HG02588 (cell line): ENCODE results near the gene NPR2.

Experiments
- ATAC-seq: cut with Tn5 transposase; IDR thresholded peaks from one replicate; pipeline ENCODE4 v1.9.1; 2021; ENCODE audit warnings: mild to moderate bottlenecking, moderate library complexity; ENCODE audit not compliant: unreplicated experiment

The NPR2 gene

DNA sequence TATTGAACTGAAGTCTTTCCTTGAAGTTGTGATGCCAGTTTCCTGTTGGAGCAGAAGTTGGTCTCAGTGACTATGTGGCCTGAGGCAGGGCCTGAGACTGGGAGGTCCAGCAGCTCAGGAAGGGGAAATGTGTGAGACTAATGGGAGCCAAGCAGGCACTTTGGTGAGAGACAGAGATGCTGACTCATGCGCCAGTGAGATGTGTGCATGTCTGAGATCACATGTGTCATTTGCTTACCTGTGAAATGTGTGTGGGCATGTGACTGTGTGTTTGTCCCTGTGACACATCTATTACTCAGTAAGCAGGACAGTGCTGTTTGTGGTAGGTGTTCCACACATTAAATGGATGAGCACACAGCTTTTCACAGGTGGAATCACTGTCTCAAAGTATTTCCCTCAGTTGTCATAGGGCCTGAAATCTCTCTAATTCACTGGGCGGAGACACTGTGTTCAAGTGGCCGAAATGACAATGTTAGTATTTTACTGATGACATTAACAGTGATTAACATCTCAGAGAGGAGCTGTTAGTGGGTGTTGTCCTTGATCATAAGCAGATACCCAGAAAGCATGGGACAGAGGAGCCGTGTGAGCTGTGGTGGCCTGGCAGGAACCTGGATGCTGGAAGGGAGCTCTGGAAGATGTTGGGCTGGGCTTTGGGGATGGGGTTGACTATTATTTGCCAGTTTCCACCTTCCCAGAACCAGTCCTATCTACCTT lies 7.4 kb downstream of the NPR2 start:
- peak; percentile 47 for ATAC-seq

DNA sequence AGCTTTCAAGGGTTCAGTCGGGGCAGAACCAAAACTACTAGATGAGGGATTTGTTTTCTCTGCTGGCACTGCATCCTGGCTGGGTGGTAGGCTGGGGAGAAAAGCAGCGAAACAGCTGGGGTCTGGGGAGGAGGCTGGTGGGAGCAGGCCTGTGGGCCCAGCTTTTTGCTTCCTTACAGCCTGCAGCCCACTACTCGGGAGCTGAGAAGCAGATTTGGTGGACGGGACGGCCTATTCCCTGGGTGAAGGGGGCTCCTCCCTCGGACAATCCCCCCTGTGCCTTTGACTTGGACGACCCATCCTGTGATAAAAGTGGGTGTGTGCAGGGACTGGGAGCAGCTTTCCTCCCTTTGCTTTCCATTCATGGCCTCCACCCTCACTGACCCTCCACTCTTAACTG lies 9.1 kb downstream of the NPR2 start:
- no peak for ATAC-seq

DNA sequence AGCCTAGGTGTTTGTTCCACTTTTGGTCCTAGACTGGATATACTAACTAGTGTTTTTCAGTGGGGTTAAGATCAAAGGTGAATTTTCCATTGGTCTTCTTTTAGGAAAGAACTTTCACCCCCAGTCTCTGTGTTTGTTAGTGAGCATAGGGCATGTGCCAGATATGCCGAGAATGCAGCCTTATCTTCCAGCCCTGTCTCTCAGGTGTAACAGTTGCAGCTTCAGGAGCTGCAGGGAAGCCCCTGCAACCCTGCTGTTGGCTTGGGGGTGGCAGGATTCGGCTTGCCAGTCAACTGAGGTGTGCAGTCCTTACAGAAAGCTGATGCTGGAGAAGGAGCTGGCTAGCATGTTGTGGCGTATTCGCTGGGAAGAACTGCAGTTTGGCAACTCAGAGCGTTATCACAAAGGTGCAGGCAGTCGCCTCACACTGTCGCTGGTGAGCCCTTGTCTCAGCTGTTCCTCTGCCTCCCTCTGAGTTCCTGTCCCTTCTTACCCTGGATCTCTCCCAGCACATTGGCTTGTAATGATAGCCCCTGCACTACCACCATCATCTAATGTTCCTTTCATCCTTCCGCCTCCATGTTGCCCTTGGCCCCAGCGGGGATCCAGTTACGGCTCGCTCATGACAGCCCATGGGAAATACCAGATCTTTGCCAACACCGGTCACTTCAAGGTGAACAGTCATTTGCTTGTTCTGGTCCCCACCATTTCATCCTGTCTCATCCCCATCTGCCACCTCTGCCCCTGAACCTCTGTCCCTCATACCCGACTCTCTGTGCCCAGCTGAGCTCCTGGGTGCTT lies 10.1 kb downstream of the NPR2 start:
- ATAC-seq, result no peak

DNA sequence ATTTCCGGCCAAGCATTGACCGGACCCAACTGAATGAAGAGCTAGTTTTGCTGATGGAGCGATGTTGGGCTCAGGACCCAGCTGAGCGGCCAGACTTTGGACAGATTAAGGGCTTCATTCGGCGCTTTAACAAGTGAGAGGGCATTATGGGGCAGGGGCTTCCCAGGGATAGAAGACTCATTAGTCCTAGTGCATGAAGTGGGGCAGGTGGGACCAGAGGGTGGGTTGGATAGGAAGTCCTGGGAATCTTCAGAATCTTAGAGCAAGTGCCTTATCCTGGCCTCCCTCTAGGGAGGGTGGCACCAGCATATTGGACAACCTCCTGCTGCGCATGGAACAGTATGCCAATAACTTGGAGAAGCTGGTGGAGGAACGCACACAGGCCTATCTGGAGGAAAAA lies 14.7 kb downstream of the NPR2 start:
- ATAC-seq, result no peak

DNA sequence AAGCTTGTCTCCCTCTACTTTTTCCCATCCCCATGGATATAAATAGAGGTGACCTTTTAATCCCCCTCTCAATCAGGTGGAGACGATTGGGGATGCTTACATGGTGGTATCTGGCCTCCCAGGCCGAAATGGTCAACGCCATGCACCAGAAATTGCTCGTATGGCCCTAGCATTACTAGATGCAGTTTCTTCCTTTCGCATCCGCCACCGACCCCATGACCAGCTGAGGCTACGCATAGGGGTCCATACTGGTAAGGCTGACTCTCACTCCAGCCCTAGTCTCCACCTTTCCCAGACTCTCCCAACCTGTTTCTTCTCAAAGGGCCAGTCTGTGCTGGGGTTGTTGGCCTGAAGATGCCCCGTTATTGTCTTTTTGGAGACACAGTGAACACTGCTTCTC lies 17.0 kb downstream of the NPR2 start:
- no peak for ATAC-seq

DNA sequence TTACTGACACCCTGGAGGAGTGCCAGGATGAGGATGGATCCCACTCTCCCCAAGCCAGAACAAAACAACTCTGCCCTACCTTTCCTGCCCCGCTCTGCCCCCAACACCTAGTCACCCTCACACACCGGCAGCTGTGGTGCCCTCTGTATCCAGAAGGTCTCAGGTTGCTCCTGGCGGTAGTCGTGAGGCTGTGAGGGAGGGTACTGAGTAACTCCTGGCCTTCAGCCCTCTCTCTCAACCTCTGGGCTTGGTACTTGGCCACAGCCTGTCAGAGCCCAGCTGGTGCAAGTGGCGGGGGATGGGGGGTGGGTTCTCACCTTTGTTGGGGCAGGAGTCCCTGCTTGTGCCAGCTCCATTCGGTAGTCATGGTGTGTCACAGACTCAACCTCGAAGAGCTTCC lies 18.7 kb downstream of the NPR2 start:
- no peak for ATAC-seq

DNA sequence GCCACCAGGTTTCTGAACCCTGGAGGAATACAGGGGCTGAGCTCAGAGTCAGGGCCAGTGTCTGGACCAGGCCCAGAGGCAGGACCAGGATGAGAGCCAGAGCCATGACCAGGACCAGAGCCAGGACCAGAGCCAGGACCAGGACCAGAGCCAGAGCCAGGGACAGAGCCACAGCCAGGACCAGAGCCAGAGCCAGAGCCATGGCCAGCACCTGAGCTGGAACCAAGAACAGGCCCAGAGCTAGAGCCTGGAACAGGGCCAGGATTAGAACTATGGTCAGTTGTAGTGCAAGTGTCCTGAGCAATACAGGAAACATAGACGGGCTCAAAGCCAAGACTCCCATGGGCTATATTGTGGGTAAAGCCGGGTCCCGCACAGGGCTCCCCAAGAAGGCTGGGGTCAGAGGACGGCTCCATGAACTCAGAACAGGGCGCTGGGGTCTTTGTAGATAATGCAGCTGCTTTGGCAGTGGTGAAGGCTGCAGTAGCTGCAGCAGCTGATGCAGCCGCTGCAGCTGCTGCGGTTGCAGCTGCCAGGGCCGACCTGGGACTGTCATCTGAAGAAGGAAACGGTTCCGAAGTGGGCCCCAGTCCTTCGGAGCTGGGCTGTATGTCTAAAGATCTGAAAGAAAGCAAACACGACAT lies 20.1 kb downstream of the NPR2 start:
- no peak for ATAC-seq

DNA sequence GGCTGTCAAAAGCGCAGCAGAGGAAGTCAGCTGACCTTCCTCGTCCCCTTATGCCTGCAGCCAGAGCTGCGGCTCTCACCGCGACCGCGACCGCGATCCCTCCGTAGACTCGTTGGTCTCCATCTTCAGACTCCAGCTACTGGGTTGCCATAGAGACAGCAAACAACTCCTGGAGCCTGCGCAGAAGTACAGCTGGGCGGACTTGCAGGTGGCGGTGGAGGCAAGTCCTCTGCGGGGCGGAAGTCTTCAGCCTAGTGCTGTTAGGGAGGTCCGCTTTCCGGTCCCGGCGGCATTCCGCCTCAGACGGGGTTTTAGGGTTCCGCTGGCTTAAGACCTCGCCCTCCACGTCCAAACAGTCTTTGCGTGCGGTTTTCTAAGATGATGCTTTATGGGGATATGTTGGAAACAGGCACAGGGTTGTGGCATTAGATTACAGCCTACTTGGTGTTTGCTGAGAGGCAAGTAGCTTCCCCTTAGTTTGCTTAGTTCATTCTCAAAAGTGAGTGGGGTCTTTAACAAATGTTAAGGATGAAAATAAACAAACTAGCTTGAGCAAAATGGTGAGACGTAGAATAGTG lies 20.7 kb downstream of the NPR2 start, which contains the start of gene SPAG8:
SPAG8 (minus strand) TSS at position 238 of the 578 bp plus-strand sequence; CDS start at position 123, 115 bp downstream.
- peak; percentile 61 for ATAC-seq

DNA sequence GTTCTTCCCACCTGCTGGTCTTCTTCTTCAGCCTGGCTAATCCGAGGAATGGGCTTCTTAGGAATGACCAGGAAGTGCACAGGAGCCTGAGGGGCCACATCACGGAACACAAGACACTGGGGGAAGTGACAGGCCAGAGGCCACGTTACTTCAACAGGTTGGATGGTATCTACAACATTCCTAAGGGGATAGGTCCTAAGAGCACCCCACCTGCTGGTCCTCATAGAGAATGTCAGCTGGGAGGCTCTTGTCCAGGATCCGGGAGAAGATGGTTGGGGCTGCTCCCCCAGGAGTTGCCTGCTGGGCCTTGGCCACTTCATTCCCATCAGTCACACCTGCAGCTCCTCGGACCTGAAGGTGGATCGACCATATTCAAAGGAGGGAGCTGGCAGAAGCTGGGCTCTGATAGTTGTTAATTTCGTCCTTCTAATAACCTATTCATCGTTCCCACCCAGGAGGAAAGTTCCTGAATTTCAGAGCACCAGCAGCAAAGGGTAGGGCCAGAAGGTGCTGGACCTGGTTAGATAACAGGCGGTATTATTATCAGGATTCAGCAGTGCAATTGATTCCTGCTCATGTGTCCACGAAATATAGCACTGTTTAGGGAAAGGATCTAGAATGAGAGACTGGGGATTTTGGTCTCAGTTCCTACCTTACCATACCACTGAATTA lies 22.2 kb downstream of the NPR2 start:
- no peak for ATAC-seq

DNA sequence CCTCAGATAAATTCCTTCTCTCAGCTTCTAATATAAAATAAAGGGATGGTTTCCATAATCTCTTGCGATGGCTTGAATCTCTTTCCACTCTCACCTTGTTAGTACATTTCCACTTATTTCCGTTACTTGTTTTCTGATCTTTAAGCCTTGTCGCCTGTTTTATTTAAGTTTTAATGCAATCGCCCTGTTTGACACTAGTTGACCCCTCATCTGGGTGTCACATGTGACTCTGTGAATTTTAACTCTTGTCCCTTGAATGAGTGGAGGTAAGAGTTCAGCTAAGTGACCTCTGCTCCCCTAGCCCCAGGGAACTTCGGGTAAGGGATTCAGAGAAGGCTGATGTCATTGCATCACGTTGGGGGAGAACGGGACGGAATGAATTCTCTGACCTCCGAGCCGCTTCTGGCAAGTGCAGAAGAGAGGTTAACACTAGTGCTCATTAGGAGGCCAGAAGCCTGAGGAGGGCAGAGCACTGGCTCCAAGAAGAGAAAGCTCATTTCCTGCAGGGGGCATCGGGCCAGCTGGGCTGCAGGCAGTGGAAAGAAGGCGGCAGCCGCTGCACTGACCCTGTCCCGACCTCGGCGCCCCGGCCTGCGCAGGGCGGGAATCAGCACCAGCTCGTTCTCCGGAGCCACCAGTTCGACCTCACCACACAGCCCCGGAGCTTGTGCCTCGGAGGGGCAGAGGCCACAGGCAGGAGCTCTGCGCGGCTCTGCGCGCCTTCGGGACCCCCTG lies 22.9 kb downstream of the NPR2 start:
- ATAC-seq, result peak; percentile 18

DNA sequence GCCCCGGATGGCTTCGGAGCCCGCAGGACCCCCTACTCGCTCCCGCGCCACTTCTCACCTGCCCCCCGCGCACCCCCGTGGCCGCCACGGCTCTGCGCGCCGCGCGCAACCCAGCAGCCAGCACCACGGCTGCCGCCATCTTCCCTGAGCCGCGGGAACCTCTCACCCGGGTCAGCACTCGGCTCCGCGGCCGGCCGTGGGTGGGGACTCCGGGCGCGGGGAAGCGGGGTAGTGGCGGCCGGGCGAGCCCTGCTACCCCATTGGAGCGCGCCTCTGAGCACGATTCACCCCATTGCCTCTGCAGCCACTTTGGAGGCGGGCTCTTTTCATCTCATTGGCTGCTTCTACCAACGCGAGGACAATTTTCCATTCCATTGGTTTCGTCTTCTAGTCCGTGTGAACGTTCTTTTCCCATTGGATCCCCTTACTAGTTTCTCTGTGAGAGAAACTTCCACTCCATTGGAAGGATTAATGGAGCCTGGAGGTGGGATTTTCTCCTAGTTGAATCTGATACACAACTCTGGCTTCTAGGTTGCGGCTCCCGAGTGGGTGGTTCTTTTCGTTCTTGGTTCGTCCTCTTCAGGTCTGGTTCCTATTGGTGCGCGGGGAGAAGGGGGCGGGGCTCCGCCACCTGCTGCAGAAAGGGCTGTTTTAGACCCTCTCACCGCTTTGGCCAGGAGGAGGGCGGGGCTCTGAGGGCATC lies 23.6 kb downstream of the NPR2 start, which contains the start of gene HINT2:
HINT2 (minus strand) TSS at position 202 of the 703 bp plus-strand sequence; CDS start at position 139, 63 bp downstream.
- peak; percentile 72 for ATAC-seq

DNA sequence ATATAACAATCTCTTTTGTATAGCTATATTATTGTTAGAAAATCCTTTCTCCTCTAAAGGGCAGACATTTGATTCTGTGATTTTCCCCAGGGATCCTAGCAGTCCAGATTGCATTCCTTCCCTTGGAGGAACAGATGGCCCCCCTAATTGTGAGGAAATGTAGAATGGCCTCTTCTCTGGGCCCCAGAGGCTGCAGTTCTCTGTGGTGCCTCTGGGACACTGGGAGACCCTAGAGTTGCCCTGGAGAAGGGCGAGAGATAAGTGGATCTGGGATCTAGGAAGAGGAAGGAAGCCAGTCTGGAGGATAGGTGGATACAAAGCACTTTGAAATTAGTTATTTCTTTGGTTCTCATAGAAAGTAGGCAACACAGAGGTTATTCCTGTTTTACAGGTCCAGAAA lies 25.3 kb downstream of the NPR2 start:
- no peak for ATAC-seq

DNA sequence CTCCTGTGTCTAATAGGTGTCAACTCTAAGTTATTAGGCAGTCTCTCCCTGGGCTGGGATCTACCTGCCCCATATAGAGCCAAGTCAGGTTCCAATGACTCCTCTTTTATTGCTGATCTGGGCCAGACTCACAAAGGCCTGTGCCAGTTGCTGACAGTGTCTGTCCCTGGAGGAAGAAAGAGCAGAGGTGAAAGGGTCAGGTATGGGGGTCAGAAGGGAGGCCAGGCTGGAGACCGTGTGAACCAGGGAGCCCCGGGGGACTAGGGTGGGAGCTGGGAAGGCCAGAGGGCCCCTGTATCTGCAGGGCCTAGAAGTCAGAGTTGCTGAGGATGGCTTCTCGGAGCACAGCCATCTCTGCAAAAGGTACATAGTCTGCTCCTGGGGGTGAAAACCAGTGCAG lies 26.9 kb downstream of the NPR2 start:
- no peak for ATAC-seq

DNA sequence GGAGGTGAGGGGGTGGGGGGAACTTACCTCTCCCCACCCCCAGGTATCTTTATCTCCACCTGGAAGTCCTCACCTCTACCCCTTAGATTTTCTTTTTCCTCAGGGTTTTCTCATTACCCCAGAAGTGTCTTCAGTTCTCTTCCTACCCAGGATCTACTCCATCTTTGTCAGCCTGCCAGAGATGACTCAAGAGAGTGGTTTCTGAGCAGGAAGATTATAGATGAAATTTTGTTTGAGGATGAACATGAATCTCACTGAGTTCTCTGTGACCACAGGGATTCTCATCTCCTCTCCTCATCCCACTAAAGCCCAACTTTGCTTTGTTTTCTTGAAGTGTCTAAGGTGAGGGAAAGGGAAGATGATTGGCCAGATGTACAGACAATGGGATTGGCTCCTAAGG lies 28.7 kb downstream of the NPR2 start:
- no peak for ATAC-seq

DNA sequence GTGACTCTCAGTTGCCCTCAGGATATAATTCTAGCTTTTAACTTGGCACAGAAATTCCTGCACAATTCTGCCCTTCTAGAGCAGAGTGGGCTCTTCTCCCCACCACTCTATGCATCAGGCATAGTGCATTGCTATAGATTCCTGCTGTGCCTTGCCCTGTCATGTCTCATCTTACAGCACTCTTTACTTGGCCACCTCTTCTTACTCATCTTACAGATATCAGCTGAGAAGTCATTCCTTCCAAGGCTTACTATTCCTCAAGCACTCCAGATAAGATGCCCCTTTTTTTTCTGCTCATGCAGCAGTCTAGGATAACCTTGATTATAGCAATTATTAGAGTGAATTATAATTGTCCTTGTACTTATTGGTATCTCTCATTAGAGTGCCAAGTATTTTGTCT lies 31.5 kb downstream of the NPR2 start:
- no peak for ATAC-seq

DNA sequence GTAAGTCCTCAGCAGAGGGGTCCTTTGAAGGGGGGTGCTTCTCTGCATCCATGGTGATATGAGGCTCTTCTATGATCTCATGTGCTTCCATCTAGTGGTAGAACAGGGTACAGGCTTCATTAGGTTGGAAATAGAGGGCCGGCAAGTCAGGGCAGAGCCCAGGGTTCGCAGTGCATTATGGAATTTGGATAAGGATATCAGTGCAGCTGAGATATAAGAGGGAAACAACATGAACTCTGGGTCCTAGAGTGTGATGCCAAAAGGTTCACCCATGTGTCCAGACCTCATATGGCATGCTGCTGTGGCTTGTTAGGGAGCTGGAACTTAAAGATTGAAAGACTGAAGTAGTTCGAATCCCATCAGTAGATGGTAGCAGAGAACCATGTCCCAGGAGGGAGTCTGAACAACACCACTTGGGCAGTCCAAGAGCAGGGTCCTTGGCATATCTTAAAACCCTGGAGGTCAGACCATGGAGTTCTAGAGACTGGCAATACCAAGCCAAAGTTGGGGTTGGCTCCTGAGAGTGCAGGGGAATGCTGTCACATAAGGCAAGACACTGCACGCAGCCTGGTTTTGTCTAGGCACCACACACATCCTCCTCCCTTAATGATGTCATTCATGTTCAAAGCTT lies 34.8 kb downstream of the NPR2 start:
- ATAC-seq, result no peak

DNA sequence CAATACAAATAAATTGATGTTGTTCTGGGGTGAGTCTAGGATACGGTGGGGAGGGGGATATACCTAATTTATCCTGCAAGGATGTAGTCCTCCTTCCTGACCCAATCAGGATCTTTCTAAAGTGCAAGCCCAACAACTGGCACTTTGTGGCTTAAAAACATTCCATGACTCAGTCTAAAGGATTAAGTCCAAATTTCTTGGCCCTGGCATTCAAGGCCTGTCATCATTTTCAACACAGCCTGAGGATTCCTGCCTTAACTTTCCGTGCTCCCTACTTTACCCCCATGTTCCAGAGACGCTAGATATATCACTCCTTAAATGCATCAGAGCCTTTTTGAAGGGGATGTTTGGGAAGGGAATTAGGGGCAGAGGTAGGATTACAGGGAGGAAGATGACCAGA lies 36.1 kb downstream of the NPR2 start:
- no peak for ATAC-seq

DNA sequence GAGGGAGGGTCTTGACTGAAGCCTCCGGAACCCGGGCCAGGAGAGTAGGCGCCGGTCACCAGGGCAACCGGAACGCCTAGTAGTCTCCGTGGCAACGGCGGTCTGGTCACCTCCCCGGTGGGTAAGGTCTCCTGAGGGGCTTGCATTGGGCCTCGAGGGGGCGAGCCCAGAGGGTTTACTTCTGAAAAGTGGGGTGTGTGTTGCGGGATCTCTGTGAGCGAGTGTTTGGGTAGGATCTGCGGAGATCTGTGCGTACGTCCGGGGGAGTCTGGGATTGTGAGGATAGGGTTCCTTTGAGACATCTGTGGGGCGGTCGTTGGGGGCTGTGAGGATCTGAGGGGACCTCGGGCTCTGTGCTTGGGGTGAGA lies 37.3 kb downstream of the NPR2 start, which contains the start of gene FAM221B:
FAM221B (minus strand) TSS at position 17 of the 368 bp plus-strand sequence. CDS start 2,571 bp downstream, outside the sequence.
- ATAC-seq, result no peak
